Measurements from ENCODE around the gene USP6NL.
"Not testable (repeated sequence)": the region's sequence is repeated elsewhere in the genome, so short reads cannot be mapped to it uniquely, and the experiment has no call there.

Gene USP6NL

DNA sequence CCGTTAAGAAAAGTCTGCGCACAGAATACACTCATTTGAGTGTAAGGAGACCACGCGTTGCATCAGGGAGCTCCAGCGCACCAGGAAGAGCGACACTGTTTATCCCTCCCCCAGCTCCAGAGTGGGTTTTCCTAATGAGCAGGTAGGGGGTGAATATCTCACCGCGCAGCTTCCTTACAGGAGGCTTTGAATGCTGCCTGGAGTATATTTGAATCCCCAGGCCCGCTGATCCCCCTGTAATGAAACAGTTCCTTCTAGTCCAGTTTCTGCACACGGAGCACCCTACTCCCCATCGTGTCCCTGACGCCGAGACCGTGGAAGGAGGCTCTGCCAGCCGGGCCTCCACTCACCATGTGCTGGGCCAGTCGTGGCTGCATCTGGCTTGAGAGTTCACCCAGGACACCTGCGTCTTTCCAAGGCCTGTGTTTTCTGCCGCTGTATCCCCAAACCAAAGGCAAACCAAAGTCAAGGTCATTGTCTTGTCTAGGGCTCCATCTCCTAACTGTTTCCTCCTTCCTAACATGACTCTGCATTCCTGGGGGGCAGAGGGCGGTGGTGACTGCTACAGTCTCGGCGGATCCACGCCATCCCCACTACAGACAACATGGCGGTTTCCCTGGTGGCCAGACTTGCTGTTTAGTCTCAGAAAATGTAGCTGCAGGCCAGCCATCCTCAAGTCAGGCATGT, 167.8 kb downstream of the USP6NL start:
- H3K4me3 ChIP-seq (ENCODE audit: low read depth, low read length), result no peak overlapping the region
- no peaks in the 10 kb centered on the region for H3K36me3 ChIP-seq (ENCODE audit: control insufficient read depth, insufficient read depth, low read length)
- H3K27ac ChIP-seq (ENCODE audit: low read depth, low read length), result no peak overlapping the region
- no peak overlapping the region for H3K9ac ChIP-seq (ENCODE audit: low read length)
- peaks cover 22% of the 10 kb centered on the region for H3K4me1 ChIP-seq (ENCODE audit: control insufficient read depth, insufficient read depth, low read length)
- H3K27me3 ChIP-seq (ENCODE audit: control insufficient read depth, insufficient read depth, low read length), result no peaks in the 10 kb centered on the region
- H3K9me3 ChIP-seq (ENCODE audit: control insufficient read depth, insufficient read depth, low read depth, low read length), result no peaks in the 10 kb centered on the region

DNA sequence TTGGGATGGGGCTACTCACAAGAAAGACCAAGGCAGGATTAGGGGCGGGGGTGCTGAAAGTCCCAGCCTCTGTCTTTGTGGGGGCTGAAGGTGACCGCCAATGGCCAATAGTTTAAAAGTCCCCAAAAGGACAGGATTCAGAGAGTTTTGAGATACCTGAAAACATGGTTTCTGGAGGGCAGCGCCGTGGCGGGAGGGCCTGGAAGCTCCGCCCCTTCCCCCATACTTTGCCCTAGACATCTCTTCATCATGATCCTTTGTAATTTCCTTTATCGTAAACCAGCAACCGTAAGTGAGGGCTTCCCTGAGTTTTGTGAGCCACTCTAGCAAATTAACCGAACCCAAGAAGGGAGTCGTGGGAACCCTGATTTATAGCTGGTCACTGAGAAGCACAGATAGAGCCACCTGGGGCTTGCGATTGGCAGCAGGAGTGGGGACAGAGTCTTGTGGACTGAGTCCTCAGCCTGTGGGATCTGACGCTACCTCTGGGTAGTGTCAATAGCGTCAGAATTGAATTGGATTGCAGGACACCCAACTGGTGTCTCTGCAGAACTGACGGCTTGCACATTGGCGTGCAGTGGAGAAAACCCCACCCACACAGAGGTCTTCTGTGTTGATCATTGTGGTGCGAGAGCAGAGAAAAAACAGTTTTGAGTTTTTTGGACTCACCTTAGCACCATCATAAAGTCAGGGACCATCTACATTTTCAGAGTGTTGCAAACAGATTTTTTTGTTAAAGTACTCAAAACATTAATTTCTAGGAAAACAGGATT, 169.3 kb downstream of the USP6NL start:
- Histone ChIP-seq H3K27ac (ENCODE audit: low read depth, low read length) (no peak overlapping the region), H3K36me3 (ENCODE audit: control insufficient read depth, insufficient read depth, low read length) (no peaks in the 10 kb centered on the region), H3K4me3 (ENCODE audit: low read depth, low read length) (no peak overlapping the region), H3K9ac (ENCODE audit: low read length) (no peak overlapping the region), H3K4me1 (ENCODE audit: control insufficient read depth, insufficient read depth, low read length) (peaks cover 30% of the 10 kb centered on the region), H3K9me3 (ENCODE audit: control insufficient read depth, insufficient read depth, low read depth, low read length) (no peaks in the 10 kb centered on the region), H3K27me3 (ENCODE audit: control insufficient read depth, insufficient read depth, low read length) (no peaks in the 10 kb centered on the region)

DNA sequence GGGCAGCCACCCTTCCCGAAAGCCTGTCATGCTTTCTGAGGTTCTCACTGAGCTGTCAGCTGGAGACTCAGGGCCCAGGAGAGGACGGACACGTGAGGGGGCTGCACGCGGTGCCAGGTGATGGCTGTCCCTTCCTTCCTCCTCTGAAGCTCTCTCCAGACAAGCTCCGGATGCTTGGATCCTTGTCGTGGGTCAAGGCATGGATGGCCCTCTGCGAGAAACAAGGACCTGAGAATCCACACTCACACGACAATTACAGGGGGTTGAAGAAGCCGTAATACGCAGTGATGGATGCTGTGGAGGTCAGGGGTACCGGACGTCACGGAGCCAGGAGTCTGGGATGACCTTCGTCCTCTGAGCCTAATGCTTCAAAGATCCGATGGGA, 170.3 kb downstream of the USP6NL start:
- no peak overlapping the region for H3K27ac ChIP-seq (ENCODE audit: low read depth, low read length)
- no peaks in the 10 kb centered on the region for H3K36me3 ChIP-seq (ENCODE audit: control insufficient read depth, insufficient read depth, low read length)
- H3K27me3 ChIP-seq (ENCODE audit: control insufficient read depth, insufficient read depth, low read length), result no peaks in the 10 kb centered on the region
- H3K4me3 ChIP-seq (ENCODE audit: low read depth, low read length), result no peak overlapping the region
- H3K4me1 ChIP-seq (ENCODE audit: control insufficient read depth, insufficient read depth, low read length), result peaks cover 33% of the 10 kb centered on the region
- no peaks in the 10 kb centered on the region for H3K9me3 ChIP-seq (ENCODE audit: control insufficient read depth, insufficient read depth, low read depth, low read length)
- no peak overlapping the region for H3K9ac ChIP-seq (ENCODE audit: low read length)

DNA sequence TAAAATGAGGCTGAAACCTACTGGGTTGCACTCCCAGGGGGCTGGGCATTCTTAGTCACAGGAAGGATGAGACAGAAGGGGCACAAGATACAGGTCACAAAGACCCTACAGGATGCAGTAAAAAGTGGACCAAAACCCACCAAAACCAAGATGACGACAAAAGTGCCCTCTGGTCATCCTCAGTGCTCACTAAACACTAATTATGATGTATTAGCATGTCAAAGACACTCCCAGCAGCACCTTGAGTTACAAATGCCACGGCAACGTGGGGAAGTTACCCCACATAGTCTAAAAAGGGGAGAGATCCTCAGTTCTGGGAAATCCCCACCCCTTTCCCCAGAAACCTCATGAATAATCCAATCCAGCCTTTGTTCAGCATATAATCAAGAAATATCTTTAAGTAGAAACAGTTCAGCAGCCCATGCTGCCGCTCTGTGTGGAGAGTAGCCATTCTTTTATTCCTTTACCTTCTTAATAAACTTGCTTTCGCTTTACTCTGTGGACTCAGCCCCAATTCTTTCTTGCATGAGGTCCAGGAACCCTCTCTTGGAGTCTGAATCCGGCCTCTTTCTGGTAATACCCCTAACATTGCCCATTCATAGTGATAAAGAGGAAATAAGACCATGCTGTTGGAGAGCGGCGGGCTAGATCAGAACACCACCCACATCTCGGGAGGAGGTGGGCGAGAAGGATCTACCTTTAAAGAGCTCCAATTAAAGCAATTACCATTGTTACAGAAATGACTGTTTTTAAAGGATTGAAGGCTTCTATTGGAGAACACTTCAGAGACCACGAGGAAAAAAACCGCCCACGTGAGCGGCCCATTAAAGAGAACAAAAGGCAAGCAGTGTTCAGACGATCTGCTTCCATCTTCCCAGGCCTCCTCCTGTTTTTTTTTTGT, 170.9 kb downstream of the USP6NL start:
- Histone ChIP-seq H3K9ac (ENCODE audit: low read length) (no peak overlapping the region), H3K27me3 (ENCODE audit: control insufficient read depth, insufficient read depth, low read length) (no peaks in the 10 kb centered on the region), H3K4me3 (ENCODE audit: low read depth, low read length) (no peak overlapping the region), H3K9me3 (ENCODE audit: control insufficient read depth, insufficient read depth, low read depth, low read length) (no peaks in the 10 kb centered on the region), H3K27ac (ENCODE audit: low read depth, low read length) (no peak overlapping the region), H3K4me1 (ENCODE audit: control insufficient read depth, insufficient read depth, low read length) (peaks cover 40% of the 10 kb centered on the region), H3K36me3 (ENCODE audit: control insufficient read depth, insufficient read depth, low read length) (no peaks in the 10 kb centered on the region)

DNA sequence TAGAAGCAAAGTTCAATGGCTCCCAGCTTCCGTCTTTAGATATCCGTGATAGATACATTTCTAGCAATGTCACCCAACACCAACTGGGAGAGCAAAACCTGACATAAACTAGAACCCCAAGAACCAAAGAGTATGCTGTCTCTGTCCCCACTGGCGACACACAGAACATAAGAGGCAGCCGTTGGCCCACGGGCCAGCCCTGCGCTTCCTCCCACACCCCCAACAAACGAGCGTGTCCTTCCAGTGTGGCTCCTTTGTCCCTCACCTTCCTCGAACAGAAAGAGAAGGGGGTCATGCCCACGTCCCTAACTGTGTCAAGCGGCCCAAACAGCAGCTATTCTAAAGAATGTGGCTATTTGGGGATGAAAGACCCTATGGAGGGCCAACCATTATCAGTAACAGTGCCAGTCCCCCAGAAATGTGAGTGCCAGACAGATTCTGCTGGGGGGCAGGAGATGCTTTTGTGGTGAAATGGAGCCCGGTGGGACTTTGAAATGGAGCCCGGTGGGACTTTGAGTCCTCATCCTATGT, 171.9 kb downstream of the USP6NL start:
- Histone ChIP-seq H3K9me3 (ENCODE audit: control insufficient read depth, insufficient read depth, low read depth, low read length) (no peaks in the 10 kb centered on the region), H3K27me3 (ENCODE audit: control insufficient read depth, insufficient read depth, low read length) (no peaks in the 10 kb centered on the region), H3K4me3 (ENCODE audit: low read depth, low read length) (no peak overlapping the region), H3K36me3 (ENCODE audit: control insufficient read depth, insufficient read depth, low read length) (no peaks in the 10 kb centered on the region), H3K27ac (ENCODE audit: low read depth, low read length) (no peak overlapping the region), H3K9ac (ENCODE audit: low read length) (no peak overlapping the region), H3K4me1 (ENCODE audit: control insufficient read depth, insufficient read depth, low read length) (peaks cover 44% of the 10 kb centered on the region)

DNA sequence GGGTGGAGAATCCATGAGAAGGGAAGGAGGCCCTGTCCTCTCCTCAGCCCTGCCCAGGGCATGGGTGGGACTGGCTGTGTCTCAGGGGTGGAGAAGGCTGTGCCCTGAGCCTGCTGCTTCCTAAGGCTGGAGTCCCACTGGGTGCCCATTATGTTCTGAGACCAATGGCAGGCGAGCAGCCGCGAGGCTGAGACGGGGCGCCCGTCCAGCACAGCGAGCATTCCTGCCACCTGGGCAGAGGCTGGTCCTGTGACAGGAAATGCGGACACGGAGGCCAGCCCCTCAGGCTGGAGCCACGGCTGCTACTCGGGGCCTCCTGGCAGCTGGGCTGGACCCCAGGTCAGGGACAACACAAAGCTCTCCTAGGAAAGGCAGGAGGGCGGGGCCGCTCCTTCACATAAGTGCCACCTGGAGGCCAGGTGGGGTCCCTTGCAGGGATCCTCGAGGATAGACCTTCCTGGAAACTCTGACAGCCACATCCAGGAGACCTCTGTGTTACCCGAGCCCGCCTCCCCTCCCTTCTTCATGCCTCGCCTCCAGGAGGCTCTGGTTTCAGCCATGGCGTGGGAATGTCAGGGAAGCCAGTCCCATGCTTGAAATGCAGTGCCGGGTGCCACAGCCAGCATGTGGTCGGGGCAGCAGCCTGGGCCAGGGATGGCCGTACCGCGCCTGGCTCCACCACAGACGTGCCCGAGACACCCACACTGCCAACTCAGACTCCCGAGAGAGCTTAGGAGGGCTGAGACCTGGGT, 173.9 kb downstream of the USP6NL start:
- Histone ChIP-seq H3K4me3 (ENCODE audit: low read depth, low read length) (no peak overlapping the region), H3K36me3 (ENCODE audit: control insufficient read depth, insufficient read depth, low read length) (no peaks in the 10 kb centered on the region), H3K9ac (ENCODE audit: low read length) (no peak overlapping the region), H3K4me1 (ENCODE audit: control insufficient read depth, insufficient read depth, low read length) (peaks cover 43% of the 10 kb centered on the region), H3K9me3 (ENCODE audit: control insufficient read depth, insufficient read depth, low read depth, low read length) (no peaks in the 10 kb centered on the region), H3K27ac (ENCODE audit: low read depth, low read length) (no peak overlapping the region), H3K27me3 (ENCODE audit: control insufficient read depth, insufficient read depth, low read length) (no peaks in the 10 kb centered on the region)

DNA sequence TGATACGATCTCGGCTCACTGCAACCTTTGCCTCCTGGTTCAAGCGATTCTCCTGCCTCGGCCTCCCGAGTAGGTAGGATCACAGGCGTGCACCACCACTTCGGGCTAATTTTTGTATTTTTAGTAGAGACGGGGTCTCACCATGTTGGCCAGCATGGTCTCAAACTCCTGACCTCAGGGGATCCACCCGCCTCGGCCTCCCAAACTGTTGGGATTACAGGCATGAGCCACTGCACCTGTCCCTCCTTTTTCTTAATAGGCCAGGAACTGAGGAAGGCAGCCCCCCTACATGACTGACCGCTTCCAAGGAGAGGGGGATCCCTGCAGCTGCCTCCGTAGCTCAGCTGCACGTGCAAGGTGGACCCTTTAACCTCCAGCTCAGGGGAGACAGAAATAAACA, 175.0 kb downstream of the USP6NL start:
- not testable (repeated sequence) for H3K27me3 ChIP-seq (ENCODE audit: control insufficient read depth, insufficient read depth, low read length); H3K4me3 ChIP-seq (ENCODE audit: low read depth, low read length); H3K9me3 ChIP-seq (ENCODE audit: control insufficient read depth, insufficient read depth, low read depth, low read length); H3K27ac ChIP-seq (ENCODE audit: low read depth, low read length); H3K9ac ChIP-seq (ENCODE audit: low read length); H3K36me3 ChIP-seq (ENCODE audit: control insufficient read depth, insufficient read depth, low read length)
- peaks cover 45% of the 10 kb centered on the region for H3K4me1 ChIP-seq (ENCODE audit: control insufficient read depth, insufficient read depth, low read length)

DNA sequence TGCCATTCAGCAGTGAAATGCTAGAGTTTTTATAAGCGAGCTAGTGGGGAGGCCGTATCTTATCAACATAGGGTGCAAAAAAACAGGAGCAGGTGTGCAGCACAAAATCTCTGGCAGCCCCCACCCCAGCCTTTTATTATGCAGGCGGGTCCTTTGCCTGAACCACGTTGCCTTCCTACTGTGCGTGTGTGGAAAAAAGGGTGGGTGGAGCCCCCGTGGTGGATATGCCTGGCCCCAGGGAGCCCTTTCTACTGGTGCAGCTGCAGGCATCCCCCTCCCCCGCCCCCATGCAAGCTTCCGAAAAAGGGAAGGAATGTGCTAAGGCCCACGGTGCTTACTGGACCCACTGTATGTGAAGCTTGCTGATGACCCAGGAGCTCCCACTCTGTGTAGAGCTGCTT, 175.9 kb downstream of the USP6NL start:
- no peak overlapping the region for H3K9ac ChIP-seq (ENCODE audit: low read length)
- peaks cover 47% of the 10 kb centered on the region for H3K4me1 ChIP-seq (ENCODE audit: control insufficient read depth, insufficient read depth, low read length)
- H3K4me3 ChIP-seq (ENCODE audit: low read depth, low read length), result no peak overlapping the region
- no peaks in the 10 kb centered on the region for H3K9me3 ChIP-seq (ENCODE audit: control insufficient read depth, insufficient read depth, low read depth, low read length)
- H3K27me3 ChIP-seq (ENCODE audit: control insufficient read depth, insufficient read depth, low read length), result no peaks in the 10 kb centered on the region
- no peak overlapping the region for H3K27ac ChIP-seq (ENCODE audit: low read depth, low read length)
- H3K36me3 ChIP-seq (ENCODE audit: control insufficient read depth, insufficient read depth, low read length), result no peaks in the 10 kb centered on the region

DNA sequence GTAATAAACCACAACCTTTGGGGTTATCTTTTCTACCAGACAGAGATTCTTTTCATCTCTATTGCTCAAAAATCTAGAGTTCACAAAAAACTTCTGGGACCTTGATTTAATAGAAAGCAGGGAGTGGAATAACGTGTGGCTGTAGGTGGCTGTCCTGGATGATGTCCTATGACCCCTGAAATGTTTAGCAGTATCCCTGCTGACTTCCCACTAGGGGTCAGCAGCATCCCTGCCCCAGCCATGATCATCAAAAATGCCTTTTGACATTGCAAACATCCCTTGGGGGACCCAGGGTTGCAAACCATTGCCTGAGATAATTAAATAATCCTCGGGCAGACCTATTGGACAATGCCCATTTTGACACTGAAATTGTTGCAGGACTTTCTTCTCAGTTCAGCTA, 177.1 kb downstream of the USP6NL start:
- Histone ChIP-seq H3K27ac (ENCODE audit: low read depth, low read length) (no peak overlapping the region), H3K36me3 (ENCODE audit: control insufficient read depth, insufficient read depth, low read length) (no peaks in the 10 kb centered on the region), H3K4me1 (ENCODE audit: control insufficient read depth, insufficient read depth, low read length) (peaks cover 40% of the 10 kb centered on the region), H3K9ac (ENCODE audit: low read length) (no peak overlapping the region), H3K9me3 (ENCODE audit: control insufficient read depth, insufficient read depth, low read depth, low read length) (peaks cover 9% of the 10 kb centered on the region), H3K4me3 (ENCODE audit: low read depth, low read length) (no peak overlapping the region), H3K27me3 (ENCODE audit: control insufficient read depth, insufficient read depth, low read length) (no peaks in the 10 kb centered on the region)

DNA sequence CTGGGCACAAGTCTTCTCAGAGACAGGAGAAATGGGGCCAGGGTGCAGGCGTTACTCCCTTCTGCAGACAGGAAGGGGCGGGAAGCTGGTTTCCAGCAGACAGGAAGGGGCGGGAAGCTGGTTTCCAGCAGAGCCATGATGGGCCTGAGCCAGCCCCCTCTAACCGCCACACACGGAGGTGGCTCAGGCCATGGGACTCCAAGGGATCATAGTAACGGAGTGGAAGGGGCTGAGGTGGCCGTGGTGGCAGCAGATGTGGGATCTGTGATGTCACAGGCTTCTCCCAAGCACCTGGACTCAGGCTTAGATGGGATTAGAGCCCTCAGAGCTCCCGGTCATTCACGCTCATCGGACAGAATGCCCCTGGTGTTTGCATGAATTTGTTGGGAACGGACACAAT, 177.8 kb downstream of the USP6NL start:
- Histone ChIP-seq H3K27ac (ENCODE audit: low read depth, low read length) (no peak overlapping the region), H3K9ac (ENCODE audit: low read length) (no peak overlapping the region), H3K27me3 (ENCODE audit: control insufficient read depth, insufficient read depth, low read length) (no peaks in the 10 kb centered on the region), H3K4me1 (ENCODE audit: control insufficient read depth, insufficient read depth, low read length) (peaks cover 40% of the 10 kb centered on the region), H3K36me3 (ENCODE audit: control insufficient read depth, insufficient read depth, low read length) (no peaks in the 10 kb centered on the region), H3K9me3 (ENCODE audit: control insufficient read depth, insufficient read depth, low read depth, low read length) (peaks cover 14% of the 10 kb centered on the region), H3K4me3 (ENCODE audit: low read depth, low read length) (no peak overlapping the region)

All from HUES6 (cell line).